ENCODE data around the gene VWA5A. TPM values are rescaled to one million over a fixed set of nuclear protein-coding genes. Genes with fewer than 3 reads are reported as not detected.

The VWA5A gene
- 7.5 and 10.5 TPM in 2 replicates for total RNA-seq (2014; rRNA removed; shearing (Covaris generic))

GRCh38 chr11:124114942-124115781, at the start of gene VWA5A:
Gene VWA5A, plus strand, starts transcription at chr11:124115450. Its CDS starts 2,062 bp downstream, at chr11:124117512.
- DNase-seq (ENCODE audit: low read depth): peak; percentile 88

- DNase-seq (ENCODE audit: low read depth): no peak
Measured at GRCh38 chr11:124068601-124069110, 46.6 kb upstream of the VWA5A start.

GRCh38 chr11:124069429-124070401, 45.5 kb upstream of the VWA5A start:
- peak; percentile 80 for DNase-seq (ENCODE audit: low read depth)

- peak; percentile 72 for DNase-seq (ENCODE audit: low read depth)
Measured at GRCh38 chr11:124070915-124071622, 44.2 kb upstream of the VWA5A start.

- no peak for DNase-seq (ENCODE audit: low read depth)
Measured at GRCh38 chr11:124071623-124071948, 43.7 kb upstream of the VWA5A start.

GRCh38 chr11:124072147-124072546, 43.1 kb upstream of the VWA5A start:
- no peak for DNase-seq (ENCODE audit: low read depth)

- no peak for DNase-seq (ENCODE audit: low read depth)
Measured at GRCh38 chr11:124074554-124074953, 40.7 kb upstream of the VWA5A start.

- DNase-seq (ENCODE audit: low read depth): no peak
Measured at GRCh38 chr11:124075492-124075840, 39.8 kb upstream of the VWA5A start.

- DNase-seq (ENCODE audit: low read depth): peak; percentile 33
Measured at GRCh38 chr11:124075841-124076651, 39.2 kb upstream of the VWA5A start.

GRCh38 chr11:124077266-124077665, 38.0 kb upstream of the VWA5A start:
- DNase-seq (ENCODE audit: low read depth): no peak

- DNase-seq (ENCODE audit: low read depth): no peak
Measured at GRCh38 chr11:124078591-124078990, 36.7 kb upstream of the VWA5A start.

- no peak for DNase-seq (ENCODE audit: low read depth)
Measured at GRCh38 chr11:124079631-124080326, 35.5 kb upstream of the VWA5A start.

- peak; percentile 17 for DNase-seq (ENCODE audit: low read depth)
Measured at GRCh38 chr11:124080327-124081001, 34.8 kb upstream of the VWA5A start.

- no peak for DNase-seq (ENCODE audit: low read depth)
Measured at GRCh38 chr11:124081483-124081882, 33.8 kb upstream of the VWA5A start.

GRCh38 chr11:124082371-124082770, 32.9 kb upstream of the VWA5A start:
- DNase-seq (ENCODE audit: low read depth): no peak

GRCh38 chr11:124085583-124085982, 29.7 kb upstream of the VWA5A start:
- no peak for DNase-seq (ENCODE audit: low read depth)

- no peak for DNase-seq (ENCODE audit: low read depth)
Measured at GRCh38 chr11:124085997-124086846, 29.0 kb upstream of the VWA5A start.

GRCh38 chr11:124090996-124091395, 24.3 kb upstream of the VWA5A start:
- no peak for DNase-seq (ENCODE audit: low read depth)

- DNase-seq (ENCODE audit: low read depth): no peak
Measured at GRCh38 chr11:124093330-124093729, 21.9 kb upstream of the VWA5A start.
